B cell (primary cell): ENCODE data around the gene HSPA12A. TPM values are rescaled to one million over a fixed set of nuclear protein-coding genes. Genes with fewer than 3 reads are reported as not detected.

Experiments
- ATAC-seq: fragments of 200-7000 bp; cut with Tn5 transposase; one replicate; pipeline ENCODE4 v1.10.0; 2021; ENCODE audit warnings: low read depth, mild to moderate bottlenecking, moderate number of reproducible peaks, moderate library complexity
- CTCF ChIA-PET: fragments of 350-600 bp; sonication (Branson Sonifier 250); formaldehyde crosslinking; loops from one replicate; lab custom pipeline; 2021; ENCODE audit warnings: antibody characterized with exemption, inconsistent platforms; lab: Charles Lee
- POLR2A ChIA-PET: fragments of 350-600 bp; sonication (Branson Sonifier 250); formaldehyde crosslinking; loops from one replicate; lab custom pipeline; 2021; ENCODE audit warnings: antibody characterized with exemption; lab: Charles Lee
- DNase-seq: peaks from one replicate; pipeline ENCODE4 v3.0.0; 2013
- H2AFZ ChIP-seq: 2 replicates; pipeline ENCODE4 v1.6.1; 2012; ENCODE audit warnings: mild to moderate bottlenecking, low read depth, low read length; ENCODE audit not compliant: insufficient read depth, poor library complexity, severe bottlenecking
- H3K27ac ChIP-seq, 2 donors: 1 replicate in 1 of 2; 2 replicates in 1 of 2; pipeline ENCODE4 v1.5.1; 2012 to 2013; ENCODE audit warnings: low read length in 2 of 2, mild to moderate bottlenecking in 2 of 2, moderate library complexity in 1 of 2
- H3K27me3 ChIP-seq, 4 experiments: fragments of 200-600 bp in 1 of 4; sonication (generic) in 1 of 4; replicated peaks in 1 of 4; 1 replicate in 2 of 4; 2 replicates in 2 of 4; pipeline versions ENCODE4 v1.6.1 to v1.7.0; 2013 to 2016; ENCODE audit warnings: low read length in 3 of 4, mild to moderate bottlenecking in 2 of 4, mixed read lengths in 1 of 4, moderate library complexity in 1 of 4; ENCODE audit not compliant: insufficient read depth in 4 of 4, control insufficient read depth in 3 of 4; ENCODE audit errors: control extremely low read depth in 1 of 4
- H3K36me3 ChIP-seq, 2 experiments: replicated peaks in 1 of 2; 1 replicate in 1 of 2; 2 replicates in 1 of 2; pipeline versions ENCODE4 v1.6.1 to v1.7.1; 2013; ENCODE audit warnings: low read length in 1 of 2; ENCODE audit not compliant: insufficient read depth in 2 of 2, control insufficient read depth in 1 of 2; ENCODE audit errors: control extremely low read depth in 1 of 2, extremely low read depth in 1 of 2
- H3K4me1 ChIP-seq, 2 donors: fragments of 200-600 bp in 1 of 2; sonication (generic) in 1 of 2; 1 replicate in 1 of 2; 2 replicates in 1 of 2; pipeline versions ENCODE4 v1.5.1 to v1.6.1; 2013 to 2017; ENCODE audit warnings: low read length in 2 of 2; ENCODE audit not compliant: control insufficient read depth in 2 of 2, insufficient read depth in 2 of 2
- H3K4me2 ChIP-seq: replicated peaks from 2 replicates; pipeline ENCODE3; 2012; ENCODE audit warnings: mild to moderate bottlenecking, low read depth, low read length; ENCODE audit not compliant: poor library complexity, severe bottlenecking
- H3K4me3 ChIP-seq, 5 experiments: fragments of 200-600 bp in 1 of 5; sonication (generic) in 1 of 5; 1 replicate in 3 of 5; 2 replicates in 2 of 5; pipeline versions ENCODE4 v1.5.1 to v1.7.0; 2011 to 2016; ENCODE audit warnings: low read length in 4 of 5, mild to moderate bottlenecking in 4 of 5, low read depth in 2 of 5, control low read depth in 1 of 5, moderate library complexity in 1 of 5; ENCODE audit not compliant: insufficient read depth in 1 of 5; ENCODE audit errors: control extremely low read depth in 1 of 5, extremely low read depth in 1 of 5
- H3K79me2 ChIP-seq: fragments of 200-600 bp; sonication (generic); one replicate; pipeline ENCODE4 v1.6.0; 2016; ENCODE audit warnings: low read length; ENCODE audit not compliant: control insufficient read depth, insufficient read depth
- H3K9ac ChIP-seq: fragments of 200-600 bp; sonication (generic); 2 replicates; pipeline ENCODE4 v1.6.1; 2017; ENCODE audit warnings: mild to moderate bottlenecking, low read length, moderate library complexity
- H3K9me3 ChIP-seq, 3 donors: one replicate each; pipeline versions ENCODE4 v1.6.1 to v1.7.1; 2013; ENCODE audit warnings: low read length in 2 of 3; ENCODE audit not compliant: control insufficient read depth in 2 of 3, insufficient read depth in 1 of 3; ENCODE audit errors: control extremely low read depth in 1 of 3
- H4K20me1 ChIP-seq: 2 replicates; pipeline ENCODE4 v1.6.0; 2012; ENCODE audit warnings: mild to moderate bottlenecking, low read length; ENCODE audit not compliant: insufficient read depth, control insufficient read depth, poor library complexity, severe bottlenecking
- H3K27ac Mint-ChIP-seq: one replicate; pipeline ENCODE4 v1.8.0; 2021; ENCODE audit warnings: mixed read lengths
- H3K27me3 Mint-ChIP-seq: one replicate; pipeline ENCODE4 v1.8.0; 2021; ENCODE audit warnings: mixed read lengths
- H3K4me1 Mint-ChIP-seq: one replicate; pipeline ENCODE4 v1.8.0; 2021; ENCODE audit warnings: mixed read lengths
- H3K4me3 Mint-ChIP-seq: one replicate; pipeline ENCODE4 v1.8.0; 2021; ENCODE audit warnings: mixed read lengths
- H3K9me3 Mint-ChIP-seq: one replicate; pipeline ENCODE4 v1.8.0; 2022; ENCODE audit warnings: mixed read lengths; ENCODE audit not compliant: insufficient read depth
- CTCF ChIP-seq: fragments of 200-600 bp; IDR thresholded peaks from one replicate; pipeline ENCODE4 v1.8.0; 2022; ENCODE audit warnings: antibody characterized with exemption, mild to moderate bottlenecking
- EZH2 ChIP-seq: IDR thresholded peaks from 2 replicates; pipeline ENCODE4 v1.6.1; 2012; ENCODE audit warnings: borderline replicate concordance, low read depth, mild to moderate bottlenecking, moderate library complexity, low read length; ENCODE audit not compliant: insufficient read depth, poor library complexity, severe bottlenecking
- WGBS: methylation state at CpG from one replicate; pipeline ENCODE4 v1.1.5; 2013; ENCODE audit warnings: missing lambda C conversion rate; ENCODE audit not compliant: insufficient coverage; 5-methylcytosine and 5-hydroxymethylcytosine counted together
- intact Hi-C: fragments of 100-400 bp; cut with micrococcal nuclease; formaldehyde crosslinking; loops from one replicate; pipeline ENCODE4 v1.10.0; 2022
- polyA plus RNA-seq: library from polyadenylated mRNA; depleted of rRNA; stranded (reverse); fragments of >200 nt; gene quantifications from 2 replicates; pipeline ENCODE4 v1.2.3, GENCODE V29; 2012
- total RNA-seq, 2 donors: library from RNA; stranded (reverse); fragments of 120-200 nt in 1 of 2; gene quantifications; 1 replicate in 1 of 2; 2 replicates in 1 of 2; pipeline versions ENCODE4 v1.2.3 to v1.2.4, GENCODE V29; 2013 to 2022

HSPA12A gene
- total and polyA plus RNA-seq, 2 donors (not counting 1 experiment from before 2014, with no cell fraction given), result 2.1 to 17.7 TPM

- H3K27me3 Mint-ChIP-seq, result peaks cover 43% of the 10 kb centered on the region
- Histone ChIP-seq H3K4me2 (no peak overlapping the region), H3K27ac (no peak overlapping the region), H3K79me2 (no peaks in the 10 kb centered on the region), H3K9ac (no peak overlapping the region), H4K20me1 (no peaks in the 10 kb centered on the region), H3K4me3 (no peak overlapping the region), H3K4me1 (peaks cover 5 to 8% of the 10 kb centered on the region in 2 donors), H3K27me3 (peaks cover 0 to 49% (median 12%) of the 10 kb centered on the region in 4 experiments), H3K9me3 (peaks cover 0 to 17% (median 0%) of the 10 kb centered on the region in 3 donors), H3K36me3 (no peaks in the 10 kb centered on the region), H2AFZ (no peak overlapping the region)
- ATAC-seq, result no peak
- ChIA-PET CTCF (no interaction called here), POLR2A (no interaction called here)
- 75% methylated on average over 6 of the region's 6 CpGs for WGBS
- peaks cover 2% of the 10 kb centered on the region for H3K9me3 Mint-ChIP-seq
- H3K4me3 Mint-ChIP-seq, result no peak overlapping the region
- intact Hi-C loops, result loop anchor here (5.0 kb wide), 1 partner anchor 632 kb away; the partner anchor contains the start of gene PDZD8
- DNase-seq, result no peak
- peaks cover 8% of the 10 kb centered on the region for H3K4me1 Mint-ChIP-seq
- no peak for TF ChIP-seq EZH2
- no peak for TF ChIP-seq CTCF
- H3K27ac Mint-ChIP-seq, result no peak overlapping the region
Measured at GRCh38 chr10:116744885-116745284, 2.5 kb upstream of the HSPA12A start.

- H3K27ac Mint-ChIP-seq, result no peak overlapping the region
- no peak overlapping the region for H3K9ac ChIP-seq
- H3K9me3 ChIP-seq, result peaks cover 0 to 17% (median 0%) of the 10 kb centered on the region in 3 donors
- no peak overlapping the region for H3K4me2 ChIP-seq
- intact Hi-C loops, result loop anchor here (5.0 kb wide), 1 partner anchor 633 kb away; the partner anchor contains the start of gene PDZD8
- ChIA-PET CTCF (no interaction called here), POLR2A (no interaction called here)
- no peaks in the 10 kb centered on the region for H4K20me1 ChIP-seq
- H3K4me1 ChIP-seq, result peaks cover 5 to 8% of the 10 kb centered on the region in 2 donors
- DNase-seq (no peak), ATAC-seq (no peak)
- H3K27ac ChIP-seq, result no peak overlapping the region
- no peaks in the 10 kb centered on the region for H3K79me2 ChIP-seq
- H3K9me3 Mint-ChIP-seq, result peaks cover 2% of the 10 kb centered on the region
- peak overlapping the region; percentile 51 for H3K4me3 Mint-ChIP-seq
- peaks cover 8% of the 10 kb centered on the region for H3K4me1 Mint-ChIP-seq
- peaks cover 49% of the 10 kb centered on the region for H3K27me3 Mint-ChIP-seq
- TF ChIP-seq CTCF (no peak), EZH2 (no peak)
- WGBS, result 62% methylated on average over 12 of the region's 12 CpGs
- no peak overlapping the region for H3K4me3 ChIP-seq
- no peak overlapping the region for H2AFZ ChIP-seq
- no peaks in the 10 kb centered on the region for H3K36me3 ChIP-seq
- peaks cover 0 to 51% (median 14%) of the 10 kb centered on the region in 4 experiments for H3K27me3 ChIP-seq
Measured at GRCh38 chr10:116744163-116744753, 1.9 kb upstream of the HSPA12A start.
